Kidney (tissue), 14 donors: ENCODE results near the gene STX17. TPM values are rescaled to one million over a fixed set of nuclear protein-coding genes. Genes with fewer than 3 reads are reported as not detected.

ENCODE experiments used
- DNase-seq, 5 donors: peaks; one replicate each; pipeline ENCODE4 v3.0.0-alpha.2; 2013 to 2020
- FAIRE-seq: peaks from 2 replicates; lab custom pipeline; 2012; peaks lifted over from hg19 to GRCh38; lab: Jason Lieb, UNC
- H3K27ac ChIP-seq, 2 donors: one replicate each; pipeline ENCODE4 v1.7.0; 2013; ENCODE audit warnings: low read depth in 2 of 2, low read length in 2 of 2, inconsistent platforms in 1 of 2
- H3K27me3 ChIP-seq: one replicate; pipeline ENCODE4 v1.7.1; 2013; ENCODE audit warnings: low read length, inconsistent platforms; ENCODE audit not compliant: control insufficient read depth, insufficient read depth
- H3K36me3 ChIP-seq, 3 donors: one replicate each; pipeline versions ENCODE4 v1.7.0 to v1.7.1; 2013; ENCODE audit warnings: low read length in 3 of 3, control low read depth in 1 of 3, inconsistent platforms in 1 of 3; ENCODE audit not compliant: insufficient read depth in 3 of 3, control insufficient read depth in 2 of 3
- H3K4me1 ChIP-seq, 3 donors: one replicate each; pipeline versions ENCODE4 v1.7.0 to v1.7.1; 2013; ENCODE audit warnings: low read length in 3 of 3, inconsistent platforms in 1 of 3, low read depth in 1 of 3; ENCODE audit not compliant: control insufficient read depth in 2 of 3, insufficient read depth in 2 of 3
- H3K4me3 ChIP-seq, 3 donors: one replicate each; pipeline versions ENCODE4 v1.7.0 to v1.8.1; 2013; ENCODE audit warnings: low read length in 3 of 3, control low read depth in 1 of 3, inconsistent platforms in 1 of 3
- H3K9ac ChIP-seq, 3 donors: one replicate each; pipeline versions ENCODE4 v1.7.0 to v1.7.1; 2013; ENCODE audit warnings: low read length in 3 of 3, control low read depth in 1 of 3, inconsistent platforms in 1 of 3
- H3K9me3 ChIP-seq, 3 donors: one replicate each; pipeline versions ENCODE4 v1.7.0 to v1.7.1; 2013; ENCODE audit warnings: low read length in 3 of 3, control low read depth in 1 of 3, inconsistent platforms in 1 of 3; ENCODE audit not compliant: control insufficient read depth in 2 of 3, insufficient read depth in 1 of 3
- CTCF ChIP-seq: IDR thresholded peaks from 3 replicates; pipeline ENCODE4 v1.5.1; 2012; ENCODE audit warnings: mild to moderate bottlenecking, moderate library complexity, borderline replicate concordance; ENCODE audit not compliant: insufficient read depth; ENCODE audit errors: extremely low read depth
- intact Hi-C: fragments of 100-400 bp; cut with DNase I; formaldehyde crosslinking; loops from one replicate; pipeline ENCODE4 v1.11.1; 2022
- polyA plus RNA-seq: library from polyadenylated mRNA; stranded (reverse); fragments of 350-450 nt; fragmentation: Illumina TruSeq; extraction: RNeasy Lipid Tissue Mini Kit (QIAGEN cat#74804); gene quantifications from one replicate; pipeline ENCODE4 v1.2.3, GENCODE V29; 2014; ENCODE audit warnings: low read depth, low replicate concordance; ENCODE audit not compliant: insufficient read depth
- total RNA-seq: library from RNA; stranded (reverse); fragmentation: NEBNext Ultra II Directional; extraction: Animal tissue kit (Norgen Biotek cat#: 25700); gene quantifications from one replicate; pipeline ENCODE4 v1.2.1, GENCODE V29; 2021
- donor health status: control.
- donor health status: control.
- donor health status: control.
- donor health status: control.
- donor health status: control.
- donor health status: DM: yes; HTN: yes; CAD: no.
- donor health status: Normal renal cell carcinoma (clear cell type).

Gene STX17
- total and polyA plus RNA-seq, 2 donors from 2014 or later, result 5.2 to 39.7 TPM

GRCh38 chr9:100011062-100011681, 104.7 kb downstream of the STX17 start:
- peak; percentile 25 for TF ChIP-seq CTCF
- H3K36me3 ChIP-seq, result peaks cover 0 to 4% (median 4%) of the 10 kb centered on the region in 3 donors
- intact Hi-C loops, result no loop called here
- H3K9ac ChIP-seq, result no peak overlapping the region
- no peaks in the 10 kb centered on the region for H3K27me3 ChIP-seq
- no peak overlapping the region for H3K27ac ChIP-seq
- peak; percentile 91 for FAIRE-seq
- no peak overlapping the region for H3K4me3 ChIP-seq
- peak in 2 of 5 donors; percentile 29 to 44 for DNase-seq
- H3K4me1 ChIP-seq, result peaks cover 0 to 2% (median 0%) of the 10 kb centered on the region in 3 donors
- peaks cover 0 to 1% (median 0%) of the 10 kb centered on the region in 3 donors for H3K9me3 ChIP-seq

GRCh38 chr9:100012279-100012678, 105.8 kb downstream of the STX17 start:
- FAIRE-seq (no peak), DNase-seq (no peak)
- H3K27ac ChIP-seq, result no peak overlapping the region
- peaks cover 0 to 6% (median 4%) of the 10 kb centered on the region in 3 donors for H3K36me3 ChIP-seq
- no peak for TF ChIP-seq CTCF
- no peaks in the 10 kb centered on the region for H3K4me1 ChIP-seq
- H3K27me3 ChIP-seq, result no peaks in the 10 kb centered on the region
- H3K9ac ChIP-seq, result no peak overlapping the region
- H3K4me3 ChIP-seq, result no peak overlapping the region
- peaks cover 0 to 1% (median 0%) of the 10 kb centered on the region in 3 donors for H3K9me3 ChIP-seq
- intact Hi-C loops, result no loop called here

GRCh38 chr9:100013573-100013972, 107.1 kb downstream of the STX17 start:
- H3K9me3 ChIP-seq, result peaks cover 0 to 1% (median 0%) of the 10 kb centered on the region in 3 donors
- H3K4me3 ChIP-seq, result no peak overlapping the region
- H3K4me1 ChIP-seq, result no peaks in the 10 kb centered on the region
- H3K27me3 ChIP-seq, result no peaks in the 10 kb centered on the region
- no peak overlapping the region for H3K27ac ChIP-seq
- no peak for FAIRE-seq
- H3K9ac ChIP-seq, result no peak overlapping the region
- peaks cover 0 to 6% (median 4%) of the 10 kb centered on the region in 3 donors for H3K36me3 ChIP-seq
- no peak for TF ChIP-seq CTCF
- DNase-seq, result no peak
- intact Hi-C loops, result no loop called here

- TF ChIP-seq CTCF, result no peak
- no peaks in the 10 kb centered on the region for H3K4me1 ChIP-seq
- H3K27me3 ChIP-seq, result no peaks in the 10 kb centered on the region
- intact Hi-C loops, result no loop called here
- FAIRE-seq (no peak), DNase-seq (no peak)
- H3K36me3 ChIP-seq, result peaks cover 0 to 6% (median 4%) of the 10 kb centered on the region in 3 donors
- no peak overlapping the region for H3K4me3 ChIP-seq
- no peak overlapping the region for H3K9ac ChIP-seq
- no peak overlapping the region for H3K27ac ChIP-seq
- peaks cover 0 to 1% (median 0%) of the 10 kb centered on the region in 3 donors for H3K9me3 ChIP-seq
Measured at GRCh38 chr9:100014846-100015245, 108.4 kb downstream of the STX17 start.
